LNCAP (cell line): ENCODE results near the gene FOXN3.

Source experiments
- TF ChIP-seq, protein P1 (sequence below): fragments of 450-650 bp; IDR thresholded peaks from 2 replicates; pipeline ENCODE4 v1.5.1; 2017; ENCODE audit warnings: mild to moderate bottlenecking

Gene FOXN3

DNA sequence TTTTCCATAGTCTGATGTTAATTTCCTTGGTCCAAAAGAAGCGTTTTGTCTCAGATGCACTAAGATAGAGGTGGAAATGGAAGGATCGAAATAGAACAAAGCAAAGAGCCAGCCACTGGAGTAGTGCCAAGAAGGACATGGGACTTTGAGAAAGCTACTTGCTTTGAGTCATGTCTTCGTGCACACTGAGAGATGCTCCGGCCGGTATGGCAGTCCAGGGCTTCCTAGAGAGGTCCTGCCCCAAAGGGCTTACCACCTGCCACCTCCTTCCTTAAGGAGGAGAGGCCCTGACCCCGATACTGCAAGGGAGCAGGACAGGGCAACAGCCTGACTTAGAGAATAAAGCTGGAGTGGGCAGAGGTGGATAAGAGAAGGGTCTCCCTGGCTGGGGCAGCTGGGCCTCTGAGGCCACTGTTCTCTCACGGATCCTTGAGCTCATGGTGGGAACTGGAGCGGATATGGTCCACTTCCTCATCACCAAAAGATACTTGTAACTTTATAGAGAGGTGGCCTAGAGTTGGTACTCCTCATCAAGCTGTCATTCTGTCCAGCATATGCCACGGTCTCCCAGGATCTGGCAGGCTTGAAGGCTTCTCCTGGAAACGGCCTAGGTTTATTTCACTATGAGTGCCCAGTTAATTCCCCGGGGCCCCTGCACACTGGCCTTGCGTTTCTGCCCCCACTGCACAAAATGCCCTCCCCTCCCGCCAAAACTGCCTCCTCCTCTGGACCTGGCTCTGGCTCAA is 57.4 kb downstream of the FOXN3 start:
- TF ChIP-seq, protein P1, sequence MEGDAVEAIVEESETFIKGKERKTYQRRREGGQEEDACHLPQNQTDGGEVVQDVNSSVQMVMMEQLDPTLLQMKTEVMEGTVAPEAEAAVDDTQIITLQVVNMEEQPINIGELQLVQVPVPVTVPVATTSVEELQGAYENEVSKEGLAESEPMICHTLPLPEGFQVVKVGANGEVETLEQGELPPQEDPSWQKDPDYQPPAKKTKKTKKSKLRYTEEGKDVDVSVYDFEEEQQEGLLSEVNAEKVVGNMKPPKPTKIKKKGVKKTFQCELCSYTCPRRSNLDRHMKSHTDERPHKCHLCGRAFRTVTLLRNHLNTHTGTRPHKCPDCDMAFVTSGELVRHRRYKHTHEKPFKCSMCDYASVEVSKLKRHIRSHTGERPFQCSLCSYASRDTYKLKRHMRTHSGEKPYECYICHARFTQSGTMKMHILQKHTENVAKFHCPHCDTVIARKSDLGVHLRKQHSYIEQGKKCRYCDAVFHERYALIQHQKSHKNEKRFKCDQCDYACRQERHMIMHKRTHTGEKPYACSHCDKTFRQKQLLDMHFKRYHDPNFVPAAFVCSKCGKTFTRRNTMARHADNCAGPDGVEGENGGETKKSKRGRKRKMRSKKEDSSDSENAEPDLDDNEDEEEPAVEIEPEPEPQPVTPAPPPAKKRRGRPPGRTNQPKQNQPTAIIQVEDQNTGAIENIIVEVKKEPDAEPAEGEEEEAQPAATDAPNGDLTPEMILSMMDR = no peak

GRCh38 chr14:89357655-89358297 is 59.3 kb downstream of the FOXN3 start:
- TF ChIP-seq, protein P1 = no peak

- TF ChIP-seq, protein P1 = no peak
Observed at GRCh38 chr14:89356927-89357326, 60.1 kb downstream of the FOXN3 start.

GRCh38 chr14:89356496-89356895 is 60.5 kb downstream of the FOXN3 start:
- TF ChIP-seq, protein P1 = no peak

- TF ChIP-seq, protein P1 = no peak
Observed at GRCh38 chr14:89353766-89354113, 63.3 kb downstream of the FOXN3 start.

DNA sequence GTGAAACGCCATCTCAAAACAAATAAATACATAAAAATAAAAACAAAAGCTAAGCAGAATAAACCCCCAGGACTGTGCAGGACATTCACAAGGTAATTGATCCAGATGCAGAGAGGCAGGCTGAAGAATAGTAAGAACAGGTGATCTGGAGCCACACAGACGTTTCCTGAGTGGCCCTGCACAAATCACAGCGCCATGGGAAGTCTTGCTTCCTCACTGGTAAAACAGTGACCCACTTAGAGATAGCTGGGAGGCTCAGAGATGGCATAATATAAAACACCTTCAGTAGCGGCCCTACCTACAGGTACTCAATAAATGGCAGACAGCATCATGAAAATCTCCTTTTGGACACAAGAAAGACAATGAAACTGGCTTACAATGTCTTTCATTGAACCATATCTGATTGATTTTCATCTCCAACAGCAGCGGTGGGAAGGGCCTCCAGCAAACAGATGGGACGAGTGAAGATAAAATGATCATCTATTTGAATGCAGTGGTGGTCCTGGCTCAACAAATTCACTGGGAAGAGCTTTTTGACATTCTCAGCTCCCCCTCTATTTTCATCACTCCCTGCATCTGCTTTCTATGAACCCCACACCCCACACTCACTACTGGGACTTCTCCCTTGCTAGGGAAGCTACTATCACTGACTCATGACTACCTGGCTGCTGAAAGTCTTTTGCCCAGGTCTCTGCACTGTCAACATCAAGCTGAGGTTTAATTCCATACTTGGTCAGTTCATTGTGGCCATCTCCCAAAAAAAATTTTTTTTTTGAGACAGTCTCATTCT is 63.9 kb downstream of the FOXN3 start:
- TF ChIP-seq, protein P1 = no peak

DNA sequence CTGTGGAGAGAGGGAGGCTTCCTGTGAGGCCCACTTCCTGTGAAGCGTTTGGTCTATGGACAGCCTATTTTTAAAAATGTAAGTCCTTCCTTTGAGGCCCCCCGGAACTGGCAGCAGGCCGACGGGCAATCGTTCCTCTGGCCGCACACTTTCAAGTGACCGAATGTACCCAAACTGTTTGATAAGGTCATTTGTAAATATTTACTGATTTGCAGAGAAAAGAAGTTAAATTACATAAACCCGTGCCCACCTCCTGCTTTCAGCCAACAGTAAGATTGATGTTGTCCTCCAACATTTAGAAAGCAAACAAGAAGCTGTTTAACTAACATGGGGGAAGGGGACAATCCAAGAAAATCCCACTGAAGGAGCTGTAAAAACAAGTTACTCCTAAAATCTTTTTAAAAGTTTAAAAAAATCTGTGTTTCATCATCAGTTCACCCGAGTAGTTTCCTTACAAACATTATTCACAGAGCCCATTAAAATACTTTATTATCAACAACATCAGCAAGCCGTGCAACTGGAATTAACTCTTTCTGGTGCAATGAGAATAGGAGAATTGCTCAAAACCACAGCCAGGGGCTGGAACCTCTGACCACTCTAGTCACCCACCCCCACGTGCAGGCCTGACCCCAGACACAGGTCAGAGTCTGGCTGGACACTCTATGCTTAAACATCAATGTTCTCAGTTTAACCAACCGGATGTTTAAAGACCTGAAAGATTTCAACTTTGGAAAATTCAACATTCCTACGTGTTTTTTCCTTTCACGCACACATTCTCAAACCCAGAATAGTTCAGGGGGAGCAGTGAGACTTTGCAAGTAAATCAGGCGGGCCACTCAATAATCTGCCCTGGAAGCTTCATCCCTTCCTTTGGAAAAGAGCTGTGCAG is 65.3 kb downstream of the FOXN3 start:
- TF ChIP-seq, protein P1 = no peak
